Peyer's patch (tissue), 4 donors: ENCODE measurements around the gene IKZF3. TPM values are rescaled to one million over a fixed set of nuclear protein-coding genes. Genes with fewer than 3 reads are reported as not detected.

Experiments
- DNase-seq, 3 donors: peaks; one replicate each; pipeline ENCODE4 v3.0.0-alpha.2; 2017 to 2019
- H3K27ac ChIP-seq, 4 donors: fragments of 200-600 bp; sonication (generic); one replicate each; pipeline ENCODE4 v1.5.1; 2016 to 2019
- H3K27me3 ChIP-seq, 2 donors: fragments of 200-600 bp; sonication (generic); one replicate each; pipeline ENCODE4 v1.5.1; 2019
- H3K36me3 ChIP-seq, 3 donors: fragments of 200-600 bp; sonication (generic); one replicate each; pipeline ENCODE4 v1.5.1; 2016 to 2019
- H3K4me1 ChIP-seq, 4 donors: fragments of 200-600 bp; sonication (generic); one replicate each; pipeline ENCODE4 v1.5.1; 2016 to 2019
- H3K4me3 ChIP-seq, 4 donors: fragments of 200-600 bp; sonication (generic); 1 replicate in 3 of 4; 2 replicates in 1 of 4; pipeline ENCODE4 v1.5.1; 2016 to 2019; ENCODE audit warnings: mild to moderate bottlenecking in 1 of 4
- H3K9me3 ChIP-seq, 4 donors: fragments of 200-600 bp; sonication (generic); one replicate each; pipeline ENCODE4 v1.5.1; 2016 to 2019; ENCODE audit warnings: mild to moderate bottlenecking in 1 of 4
- POLR2A ChIP-seq, 2 donors: fragments of 450-650 bp; IDR thresholded peaks; one replicate each; pipeline ENCODE4 v1.5.1; 2017; ENCODE audit warnings: antibody characterized with exemption in 2 of 2, mild to moderate bottlenecking in 2 of 2, moderate library complexity in 2 of 2
- total RNA-seq, 4 donors: library from RNA; depleted of rRNA; stranded (reverse); fragments of >200 nt; gene quantifications; one replicate each; pipeline ENCODE4 v1.1.0, GENCODE V29; 2016
- TF ChIP-seq, protein P1 (sequence below), 6 experiments: fragments of 450-650 bp in 4 of 6; fragments of 200-600 bp in 2 of 6; sonication (generic) in 1 of 6; IDR thresholded peaks; one replicate each; pipeline ENCODE4 v1.5.1; 2017 to 2019; ENCODE audit warnings: antibody characterized with exemption in 6 of 6, mild to moderate bottlenecking in 3 of 6, moderate library complexity in 1 of 6

The IKZF3 gene
- total RNA-seq, 4 donors from 2014 or later = 5.4 to 45.4 (median 7.0) TPM

DNA sequence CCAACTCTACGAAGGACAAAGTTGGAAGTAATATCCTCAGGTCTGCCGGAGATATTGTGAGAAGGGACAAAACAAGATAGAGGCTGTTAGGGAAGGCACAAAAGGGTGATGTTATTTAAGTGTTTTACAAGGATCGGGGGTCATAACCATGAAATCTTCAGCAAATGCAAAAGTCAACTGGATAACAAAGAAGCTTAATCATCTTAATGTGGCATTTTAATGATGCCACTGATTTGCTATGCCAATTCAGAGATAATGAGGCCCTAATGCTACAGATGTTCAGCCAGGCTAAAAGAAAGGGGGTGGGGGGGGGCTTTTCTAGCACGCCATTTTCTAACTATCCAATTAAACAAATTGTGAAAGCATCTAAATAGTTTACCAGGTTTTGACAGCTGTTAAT lies 63.1 kb downstream of the IKZF3 start:
- no peak for DNase-seq
- Histone ChIP-seq H3K27me3 (no peaks in the 10 kb centered on the region), H3K4me1 (peaks cover 0 to 7% (median 0%) of the 10 kb centered on the region in 4 donors), H3K4me3 (no peak overlapping the region), H3K9me3 (no peaks in the 10 kb centered on the region), H3K36me3 (no peaks in the 10 kb centered on the region), H3K27ac (peak overlapping the region in 2 of 4 donors; percentile 20 to 66)
- TF ChIP-seq POLR2A (IDR thresholded peaks at IDR 0.05) = no peak
- TF ChIP-seq, protein P1, sequence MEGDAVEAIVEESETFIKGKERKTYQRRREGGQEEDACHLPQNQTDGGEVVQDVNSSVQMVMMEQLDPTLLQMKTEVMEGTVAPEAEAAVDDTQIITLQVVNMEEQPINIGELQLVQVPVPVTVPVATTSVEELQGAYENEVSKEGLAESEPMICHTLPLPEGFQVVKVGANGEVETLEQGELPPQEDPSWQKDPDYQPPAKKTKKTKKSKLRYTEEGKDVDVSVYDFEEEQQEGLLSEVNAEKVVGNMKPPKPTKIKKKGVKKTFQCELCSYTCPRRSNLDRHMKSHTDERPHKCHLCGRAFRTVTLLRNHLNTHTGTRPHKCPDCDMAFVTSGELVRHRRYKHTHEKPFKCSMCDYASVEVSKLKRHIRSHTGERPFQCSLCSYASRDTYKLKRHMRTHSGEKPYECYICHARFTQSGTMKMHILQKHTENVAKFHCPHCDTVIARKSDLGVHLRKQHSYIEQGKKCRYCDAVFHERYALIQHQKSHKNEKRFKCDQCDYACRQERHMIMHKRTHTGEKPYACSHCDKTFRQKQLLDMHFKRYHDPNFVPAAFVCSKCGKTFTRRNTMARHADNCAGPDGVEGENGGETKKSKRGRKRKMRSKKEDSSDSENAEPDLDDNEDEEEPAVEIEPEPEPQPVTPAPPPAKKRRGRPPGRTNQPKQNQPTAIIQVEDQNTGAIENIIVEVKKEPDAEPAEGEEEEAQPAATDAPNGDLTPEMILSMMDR (IDR thresholded peaks at IDR 0.05) = no peak

DNA sequence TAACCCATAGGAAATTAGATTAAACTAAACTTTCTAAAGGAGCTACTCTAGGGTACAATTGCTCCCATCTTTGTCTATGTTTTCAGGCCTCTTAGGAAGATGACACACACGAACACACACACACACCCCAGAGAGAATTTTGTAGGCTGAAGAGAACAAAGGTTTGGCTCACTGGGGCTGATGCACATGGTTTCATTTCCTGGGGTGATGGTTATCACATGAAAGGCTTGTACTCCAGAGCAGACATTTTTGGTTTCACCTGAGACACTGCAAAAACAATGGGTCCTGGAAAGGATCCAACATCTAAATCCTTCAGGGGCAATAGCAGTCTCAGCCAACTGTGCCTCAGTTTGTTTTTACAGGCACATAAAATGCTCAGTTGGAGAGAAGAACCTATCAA lies 63.6 kb downstream of the IKZF3 start:
- Histone ChIP-seq H3K36me3 (no peaks in the 10 kb centered on the region), H3K27ac (peak overlapping the region in 2 of 4 donors; percentile 20 to 66), H3K4me3 (no peak overlapping the region), H3K27me3 (no peaks in the 10 kb centered on the region), H3K4me1 (peaks cover 0 to 7% (median 1%) of the 10 kb centered on the region in 4 donors), H3K9me3 (no peaks in the 10 kb centered on the region)
- TF ChIP-seq, protein P1 (IDR thresholded peaks at IDR 0.05) = no peak
- TF ChIP-seq POLR2A (IDR thresholded peaks at IDR 0.05) = no peak
- DNase-seq = peak in 2 of 3 donors; percentile 56 to 67

DNA sequence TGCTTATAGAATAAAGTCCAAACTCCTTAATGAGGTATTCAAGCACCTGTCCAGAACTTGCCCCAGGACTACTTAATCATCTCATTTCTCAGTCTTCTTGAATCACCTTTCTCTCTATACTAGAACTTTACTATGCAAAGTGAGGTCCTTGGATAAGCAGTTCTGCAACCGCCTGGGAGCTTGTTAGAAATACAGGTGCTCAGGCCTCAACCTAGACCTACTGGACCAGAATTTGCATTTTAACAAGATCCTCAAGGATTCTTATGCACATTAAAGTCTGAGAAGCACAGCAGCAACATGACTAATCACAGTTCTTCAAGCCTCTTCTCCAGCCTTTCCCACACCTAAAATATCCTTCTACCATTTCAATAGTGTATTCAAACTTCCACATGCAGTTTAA lies 64.7 kb downstream of the IKZF3 start:
- TF ChIP-seq POLR2A (IDR thresholded peaks at IDR 0.05) = no peak
- TF ChIP-seq, protein P1 (IDR thresholded peaks at IDR 0.05) = no peak
- Histone ChIP-seq H3K4me1 (peaks cover 0 to 15% (median 7%) of the 10 kb centered on the region in 4 donors), H3K27me3 (no peaks in the 10 kb centered on the region), H3K27ac (peak overlapping the region in 1 of 4 donors; percentile 7), H3K9me3 (no peaks in the 10 kb centered on the region), H3K4me3 (no peak overlapping the region), H3K36me3 (no peaks in the 10 kb centered on the region)
- DNase-seq = no peak

DNA sequence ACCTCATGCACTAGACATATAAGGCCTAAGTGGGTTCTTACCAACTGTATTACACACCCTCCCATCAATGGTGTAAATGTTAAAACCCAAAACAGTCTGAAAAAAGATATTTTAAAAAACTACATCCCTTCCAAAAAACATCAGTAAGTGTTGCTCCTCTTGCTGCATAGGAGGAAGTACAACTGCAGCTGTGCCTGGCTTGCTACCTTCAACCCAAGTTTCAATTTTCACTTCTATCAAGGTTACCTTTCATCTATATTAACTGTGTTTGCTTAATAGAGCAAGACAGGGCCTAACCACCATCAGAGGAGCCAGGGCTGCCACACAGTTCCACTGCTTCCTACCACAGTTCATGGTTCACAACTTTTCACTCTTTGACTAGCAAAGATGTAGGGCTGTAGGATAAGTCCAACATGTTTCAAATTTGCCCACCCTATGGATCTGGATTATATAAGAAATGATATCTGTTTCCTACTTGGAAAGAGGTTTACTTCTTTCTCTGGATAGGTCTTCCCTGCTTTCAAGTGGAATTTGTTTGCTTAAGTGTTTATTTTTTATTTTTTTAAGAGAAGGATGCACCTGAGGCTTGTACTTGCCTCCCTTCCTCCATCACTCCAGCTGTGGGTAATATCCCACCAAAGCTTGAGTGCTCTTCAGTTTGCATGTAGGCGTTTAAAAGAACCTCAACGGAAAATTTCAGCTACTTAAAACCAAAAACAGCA lies 69.7 kb downstream of the IKZF3 start:
- H3K27me3 ChIP-seq = no peaks in the 10 kb centered on the region
- TF ChIP-seq, protein P1 (IDR thresholded peaks at IDR 0.05) = no peak
- no peak for TF ChIP-seq POLR2A (IDR thresholded peaks at IDR 0.05)
- H3K27ac ChIP-seq = peak overlapping the region in 3 of 4 donors; percentile 26 to 72 (median 35)
- no peaks in the 10 kb centered on the region for H3K36me3 ChIP-seq
- DNase-seq = peak in 2 of 3 donors; percentile 79 to 87
- H3K4me1 ChIP-seq = peaks cover 0 to 16% (median 7%) of the 10 kb centered on the region in 4 donors
- no peak overlapping the region for H3K4me3 ChIP-seq
- H3K9me3 ChIP-seq = no peaks in the 10 kb centered on the region

DNA sequence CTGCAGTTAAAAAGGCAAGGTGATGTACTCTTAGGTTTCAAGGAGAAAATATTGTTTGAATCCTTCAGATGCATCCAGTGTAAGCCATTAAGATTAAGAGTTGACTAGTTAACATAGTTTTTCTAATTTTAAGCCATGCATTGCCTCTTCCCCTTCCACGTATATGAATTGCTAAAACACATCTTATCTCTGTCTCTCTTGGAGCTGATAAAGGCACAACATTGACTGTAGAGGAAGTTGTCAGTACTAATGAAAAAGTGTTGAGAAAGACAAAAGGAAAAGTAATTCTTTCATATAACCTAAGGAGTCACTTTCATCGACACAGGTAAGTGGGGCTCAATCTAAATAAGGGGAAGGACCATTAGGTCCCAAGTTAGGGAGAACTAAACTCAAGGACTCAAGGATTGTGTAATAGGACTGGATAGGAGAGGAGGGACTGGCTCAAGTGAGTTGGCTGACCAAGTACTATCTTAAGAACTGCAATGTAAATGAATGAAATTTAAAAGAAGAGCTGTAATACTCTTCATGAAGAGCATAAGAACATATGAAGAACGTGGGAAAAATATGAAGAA lies 70.7 kb downstream of the IKZF3 start:
- TF ChIP-seq POLR2A (IDR thresholded peaks at IDR 0.05) = no peak
- TF ChIP-seq, protein P1 (IDR thresholded peaks at IDR 0.05) = no peak

More for the DNA sequence above, 70.7 kb downstream of the IKZF3 start:
- no peak for DNase-seq
- no peaks in the 10 kb centered on the region for H3K36me3 ChIP-seq
- no peaks in the 10 kb centered on the region for H3K27me3 ChIP-seq
- no peaks in the 10 kb centered on the region for H3K9me3 ChIP-seq
- peak overlapping the region; percentile 5 to 72 (median 26) for H3K27ac ChIP-seq
- H3K4me1 ChIP-seq = peaks cover 0 to 16% (median 7%) of the 10 kb centered on the region in 4 donors
- H3K4me3 ChIP-seq = no peak overlapping the region
